Fibroblast of the conjunctiva (primary cell): ENCODE measurements around the gene CLMN.
A peak's percentile ranks its signal among the peaks of the same experiment; 100 is the strongest.

ENCODE experiments used
- DNase-seq: peaks from one replicate; pipeline ENCODE4 v3.0.0-alpha.2; 2010; ENCODE audit warnings: low read depth

The CLMN gene

DNA sequence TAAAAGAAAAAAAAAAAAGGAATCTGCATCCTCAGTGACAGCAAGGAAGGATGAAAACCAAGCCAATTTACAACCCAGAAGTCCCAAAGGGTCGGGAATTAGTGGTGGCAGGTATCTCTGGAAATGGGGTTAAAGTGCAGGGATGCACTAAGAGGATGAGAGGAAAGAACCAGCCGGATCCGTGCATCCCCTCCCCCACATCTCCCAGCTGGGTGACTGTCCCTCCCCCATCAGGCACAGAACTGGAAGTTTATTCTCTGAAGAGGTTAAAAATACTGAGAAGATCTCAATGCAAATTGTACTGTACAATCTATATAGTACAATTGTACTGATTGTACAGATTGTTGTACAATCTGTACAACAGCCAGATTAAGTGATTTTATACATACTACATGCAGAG, 15.4 kb downstream of the CLMN start:
- DNase-seq: no peak

DNA sequence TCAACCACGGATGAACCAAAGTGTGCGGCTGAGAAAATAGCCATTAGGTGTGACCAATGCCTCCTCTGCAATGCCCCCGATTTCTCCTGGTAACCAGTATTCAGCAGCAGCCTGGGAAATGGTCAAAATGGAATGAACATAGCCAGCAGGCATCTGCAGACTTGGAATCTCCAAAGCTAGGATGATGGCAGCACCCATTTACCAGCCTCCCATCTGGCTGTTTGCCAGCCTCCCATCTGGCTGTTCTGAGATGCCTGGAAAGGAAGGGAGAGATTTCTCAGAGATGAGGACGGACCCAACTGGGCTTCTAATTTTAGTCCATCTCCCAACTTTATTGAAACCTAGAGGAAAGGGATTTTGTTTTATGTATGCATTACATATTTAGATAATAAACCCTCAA, 16.2 kb downstream of the CLMN start:
- DNase-seq: no peak

GRCh38 chr14:95302667-95303506, 16.8 kb downstream of the CLMN start:
- DNase-seq: no peak

DNA sequence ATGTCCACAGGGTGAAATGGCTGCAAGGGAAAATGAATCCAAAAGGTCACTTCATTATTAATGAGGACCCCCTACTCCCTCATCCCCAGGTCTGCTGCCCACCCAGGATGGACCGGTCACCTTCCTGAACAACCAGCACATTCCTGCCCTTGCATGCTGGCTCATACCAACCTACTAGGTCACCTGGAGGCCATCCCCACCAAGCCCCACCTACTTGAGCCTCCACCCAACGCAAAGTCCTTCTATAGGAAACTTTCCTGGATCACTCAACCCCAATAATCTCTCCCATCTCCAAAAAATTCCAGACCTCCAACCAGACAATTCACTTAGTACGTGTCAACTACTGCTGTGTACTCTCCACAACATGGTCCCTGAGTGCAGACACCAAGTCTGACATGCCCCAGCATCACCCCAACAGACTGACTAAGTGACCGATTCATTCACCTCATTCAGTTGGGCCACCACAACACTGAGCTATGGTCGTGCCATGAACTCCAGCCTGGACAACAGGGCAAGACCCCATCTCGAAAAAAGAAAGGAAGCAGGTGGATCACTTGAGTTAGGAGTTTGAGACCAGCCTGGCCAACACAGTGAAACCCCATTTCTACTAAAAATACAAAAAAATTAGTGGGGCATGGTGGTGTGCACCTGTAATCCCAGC, 18.1 kb downstream of the CLMN start:
- DNase-seq: no peak

DNA sequence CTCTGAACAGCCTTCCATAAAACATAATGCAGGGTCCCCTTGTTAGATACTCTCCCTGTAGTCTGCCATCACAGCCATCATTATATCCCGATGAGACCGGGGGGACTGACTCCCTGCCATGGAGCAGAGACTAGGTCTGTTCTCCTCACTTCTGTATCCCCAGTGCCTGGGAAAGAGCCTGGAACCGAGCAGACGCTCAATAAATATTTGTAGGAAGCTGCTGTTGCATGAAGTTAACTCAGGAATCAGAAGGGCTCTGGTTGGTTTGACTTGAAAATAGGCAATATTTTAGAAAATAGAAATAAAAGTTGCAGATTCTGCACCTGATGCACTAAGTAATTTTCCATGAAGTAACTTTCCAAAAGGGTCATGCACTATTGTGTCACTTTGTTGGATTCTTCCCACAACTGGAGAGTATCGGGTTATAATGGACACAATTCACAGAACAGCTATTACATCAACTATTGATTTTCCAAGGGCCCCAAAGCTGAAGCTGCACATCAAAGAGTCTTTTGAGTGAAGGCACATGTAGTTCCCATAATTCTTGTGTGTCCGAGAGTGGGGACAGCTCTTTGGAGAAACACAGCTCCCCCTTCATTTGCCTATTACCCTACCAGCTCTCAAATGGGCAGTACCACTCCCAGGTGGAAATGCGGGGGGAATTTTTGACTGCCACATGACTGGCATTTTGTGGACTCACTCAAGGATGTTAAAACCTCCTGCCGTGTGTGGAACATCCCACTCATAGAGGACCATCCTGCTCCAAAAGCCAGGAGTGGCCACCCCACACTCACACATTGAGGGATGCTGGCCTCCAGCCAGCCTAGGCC, 18.8 kb downstream of the CLMN start:
- DNase-seq: no peak

- no peak for DNase-seq
Observed at GRCh38 chr14:95300002-95300696, 19.6 kb downstream of the CLMN start.

- no peak for DNase-seq
Observed at GRCh38 chr14:95299271-95299670, 20.4 kb downstream of the CLMN start.

- no peak for DNase-seq
Observed at GRCh38 chr14:95297832-95298231, 21.9 kb downstream of the CLMN start.

DNA sequence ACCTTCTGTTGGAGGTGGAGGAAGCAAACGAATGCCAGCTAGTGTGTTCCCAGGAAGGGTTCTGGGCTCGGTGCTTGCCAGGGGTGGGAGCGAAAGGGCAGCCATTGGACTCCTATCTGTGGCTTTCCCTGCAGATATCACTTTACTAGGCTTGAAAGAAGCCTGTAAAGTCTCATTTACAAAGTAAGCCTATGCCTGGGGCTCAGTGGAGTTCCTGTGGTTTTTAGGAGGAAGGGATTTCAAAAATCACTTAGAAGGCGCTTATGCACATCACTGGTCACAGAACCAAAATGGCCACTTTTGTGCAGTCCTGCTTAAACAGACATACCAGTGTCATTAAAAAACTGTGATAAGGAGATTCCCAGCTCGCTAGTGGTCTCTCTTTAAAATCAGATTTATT, 22.7 kb downstream of the CLMN start:
- DNase-seq: no peak

DNA sequence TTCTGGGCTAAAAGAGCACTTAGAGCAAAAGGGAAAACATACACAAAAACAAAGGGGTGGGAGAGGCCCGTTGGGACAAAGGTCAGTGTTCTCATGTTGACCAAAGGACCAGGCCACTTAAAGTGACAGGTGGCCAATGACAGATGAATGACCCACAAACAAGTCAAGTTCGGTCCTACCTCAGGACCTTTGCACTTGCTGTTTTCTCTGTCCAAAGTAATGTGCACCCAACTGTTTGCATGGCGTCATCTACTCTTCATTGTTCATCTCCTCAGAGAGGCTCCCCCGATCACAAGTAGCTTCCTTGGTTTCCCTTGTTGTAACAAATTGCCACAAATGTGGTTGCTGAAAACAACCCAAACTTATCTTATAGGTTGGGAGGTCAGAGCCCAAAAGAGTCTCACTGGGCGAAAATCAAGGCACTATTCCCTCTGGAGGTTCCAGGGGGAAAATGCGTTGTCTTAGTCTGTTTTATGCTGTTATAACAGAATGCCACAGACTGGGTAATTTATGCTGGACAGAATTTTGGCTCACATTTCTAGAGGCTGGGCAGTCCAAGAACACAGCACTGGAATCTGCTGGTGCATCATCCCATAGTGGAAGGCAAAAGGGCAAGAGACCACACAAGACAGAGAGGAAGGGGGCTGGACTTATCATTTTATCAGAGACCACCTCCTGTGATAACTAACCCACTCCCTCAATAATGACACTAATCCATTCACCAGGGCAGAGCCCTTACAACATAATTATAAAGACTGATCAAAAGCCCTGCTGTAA, 23.9 kb downstream of the CLMN start:
- no peak for DNase-seq

- peak; percentile 45 for DNase-seq
Observed at GRCh38 chr14:95294834-95295599, 24.7 kb downstream of the CLMN start.

DNA sequence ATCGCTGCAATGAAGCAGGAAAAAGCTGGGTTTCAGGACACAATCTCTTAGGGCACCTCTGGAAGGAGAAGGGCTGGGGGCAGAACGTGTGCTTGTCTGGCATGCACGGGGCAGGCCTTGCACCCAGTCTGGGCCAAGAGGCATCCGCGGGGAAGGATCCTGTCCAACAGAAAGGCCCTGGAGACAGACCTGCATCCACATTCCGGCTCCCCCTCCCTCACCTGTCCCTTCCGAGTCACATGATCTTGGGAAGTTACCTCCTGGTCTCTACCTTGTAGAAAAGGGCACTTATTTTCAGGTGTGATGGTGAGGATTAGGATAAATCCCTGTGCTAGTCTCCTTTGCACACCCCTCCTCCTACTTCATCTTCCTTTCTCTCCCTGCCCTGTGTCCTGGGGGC, 25.4 kb downstream of the CLMN start:
- no peak for DNase-seq

GRCh38 chr14:95293449-95293848, 26.3 kb downstream of the CLMN start:
- DNase-seq: no peak

- no peak for DNase-seq
Observed at GRCh38 chr14:95292660-95293425, 26.9 kb downstream of the CLMN start.

DNA sequence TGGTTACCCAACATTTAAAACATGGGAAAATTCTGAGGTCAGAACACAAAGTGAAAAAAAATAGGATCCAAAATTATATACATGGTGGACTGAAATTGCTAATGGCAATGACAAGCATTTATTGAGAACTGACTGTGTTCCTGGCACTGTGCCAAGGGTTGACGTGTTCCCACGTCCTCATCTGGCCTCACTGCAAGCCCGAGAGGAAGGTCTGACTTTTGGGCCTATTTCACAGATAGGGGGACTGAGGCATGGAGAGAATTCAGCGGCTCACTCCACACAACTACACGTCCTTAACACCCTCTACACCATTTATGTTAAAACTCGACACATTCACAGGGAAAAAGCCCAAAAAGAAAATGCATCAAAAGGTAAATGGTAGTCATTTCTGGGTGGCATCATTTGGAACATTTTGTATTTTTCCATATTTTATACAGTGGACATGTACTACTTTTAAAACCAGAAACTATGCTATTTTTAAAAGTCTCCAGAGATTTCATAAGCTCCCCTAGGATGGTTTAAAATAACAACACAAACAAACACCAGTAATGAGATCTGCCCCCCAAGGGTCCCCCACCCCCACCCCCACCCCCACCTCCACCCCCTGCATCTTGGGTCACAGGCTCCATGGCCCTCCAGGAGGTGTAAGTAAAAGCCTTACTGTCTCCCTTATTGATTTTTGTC, 27.7 kb downstream of the CLMN start:
- peak; percentile 56 for DNase-seq

- DNase-seq: no peak
Observed at GRCh38 chr14:95290871-95291431, 28.8 kb downstream of the CLMN start.

DNA sequence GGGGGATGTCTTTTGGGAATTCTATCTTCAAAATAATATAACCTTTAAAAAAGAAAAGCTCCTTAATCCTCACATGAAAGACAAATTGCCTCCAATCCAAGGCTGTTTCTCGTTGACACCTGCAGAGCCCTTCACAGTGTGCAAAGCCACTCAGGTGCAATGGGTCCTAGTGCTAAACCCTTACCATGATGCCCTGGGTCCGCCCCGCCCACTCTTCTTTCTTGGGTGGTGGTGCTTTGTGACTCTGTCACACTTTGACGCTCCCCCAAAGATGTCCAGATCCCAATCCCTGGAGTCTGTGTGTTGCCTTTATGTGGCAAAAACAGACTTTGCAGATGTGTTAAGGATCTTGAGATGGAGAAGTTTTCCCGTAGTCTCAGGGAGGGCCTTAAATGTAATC, 29.7 kb downstream of the CLMN start:
- no peak for DNase-seq

DNA sequence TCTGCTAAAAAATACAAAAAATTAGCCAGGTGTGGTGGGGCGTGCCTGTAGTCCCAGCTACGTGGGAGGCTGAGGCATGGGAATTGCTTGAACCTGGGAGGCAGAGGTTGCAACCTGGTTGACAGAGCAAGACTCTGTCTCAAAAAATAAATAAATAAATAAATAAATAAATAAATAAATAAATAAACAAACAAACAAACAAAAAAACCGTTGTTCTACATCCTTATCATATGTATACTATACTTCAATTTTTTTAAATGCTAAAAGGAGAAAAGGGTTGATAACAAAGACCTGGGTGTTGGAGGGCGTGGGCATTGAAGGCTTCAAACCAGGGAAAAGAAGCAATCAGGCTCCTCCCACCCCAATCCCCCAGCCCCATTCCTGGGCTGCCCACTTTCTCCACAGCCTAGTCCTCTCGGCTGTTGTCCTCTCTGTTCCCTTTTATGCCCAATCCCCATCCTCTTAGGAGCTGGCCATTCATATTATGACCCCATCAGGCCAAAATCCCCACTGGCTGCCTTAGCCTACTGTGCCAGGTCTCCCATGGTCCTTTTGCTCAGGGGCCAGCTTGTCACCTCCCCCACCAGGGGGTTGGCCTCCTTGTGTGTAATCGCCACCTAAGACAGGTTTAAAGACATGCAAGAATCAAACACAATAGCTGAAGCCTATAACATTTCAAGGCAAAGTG, 30.2 kb downstream of the CLMN start:
- no peak for DNase-seq
